Mesendoderm (in vitro differentiated cells): ENCODE data around the gene JPT1.
A peak's percentile ranks its signal among the peaks of the same experiment; 100 is the strongest.

Source experiments
- DNase-seq: peaks from one replicate; pipeline ENCODE4 v3.0.0; 2013
- H2AK5ac ChIP-seq: 2 replicates; pipeline ENCODE4 v1.6.1; 2013; ENCODE audit warnings: low read length, inconsistent platforms
- H2BK120ac ChIP-seq: 2 replicates; pipeline ENCODE4 v1.6.1; 2013; ENCODE audit warnings: low read depth, mild to moderate bottlenecking, low read length, moderate library complexity, mixed read lengths
- H2BK15ac ChIP-seq: replicated peaks from 2 replicates; pipeline ENCODE4 v1.6.1; 2013; ENCODE audit warnings: low read depth, mild to moderate bottlenecking, moderate library complexity
- H2BK5ac ChIP-seq: 2 replicates; pipeline ENCODE4 v1.6.1; 2013; ENCODE audit warnings: low read length, inconsistent platforms
- H3K18ac ChIP-seq: 2 replicates; pipeline ENCODE4 v1.6.1; 2013; ENCODE audit warnings: mild to moderate bottlenecking, low read length, mixed read lengths
- H3K23ac ChIP-seq: one replicate; pipeline ENCODE4 v1.6.1; 2013; ENCODE audit warnings: low read length
- H3K27ac ChIP-seq: 2 replicates; pipeline ENCODE4 v1.5.1; 2013; ENCODE audit warnings: low read depth, mild to moderate bottlenecking, inconsistent platforms, low read length, moderate library complexity
- H3K27me3 ChIP-seq: 2 replicates; pipeline ENCODE4 v1.6.1; 2013; ENCODE audit warnings: low read length, control low read depth, mild to moderate bottlenecking, inconsistent platforms; ENCODE audit not compliant: insufficient read depth, poor library complexity
- H3K36me3 ChIP-seq: 2 replicates; pipeline ENCODE4 v1.6.1; 2013; ENCODE audit warnings: low read length, inconsistent platforms; ENCODE audit not compliant: control insufficient read depth, insufficient read depth
- H3K4ac ChIP-seq: one replicate; pipeline ENCODE4 v1.6.1; 2013; ENCODE audit warnings: low read depth, mild to moderate bottlenecking, low read length, moderate library complexity
- H3K4me1 ChIP-seq: 2 replicates; pipeline ENCODE4 v1.6.1; 2013; ENCODE audit warnings: low read depth, low read length, inconsistent platforms; ENCODE audit not compliant: control insufficient read depth
- H3K4me2 ChIP-seq: 2 replicates; pipeline ENCODE4 v1.6.1; 2013; ENCODE audit warnings: low read length
- H3K4me3 ChIP-seq: 2 replicates; pipeline ENCODE4 v1.5.1; 2013; ENCODE audit warnings: mild to moderate bottlenecking, low read length
- H3K56ac ChIP-seq: one replicate; pipeline ENCODE4 v1.6.1; 2013; ENCODE audit warnings: low read length
- H3K79me1 ChIP-seq: 2 replicates; pipeline ENCODE4 v1.6.1; 2013; ENCODE audit warnings: low read length, inconsistent platforms
- H3K79me2 ChIP-seq: 2 replicates; pipeline ENCODE4 v1.6.1; 2013; ENCODE audit warnings: mild to moderate bottlenecking, low read length; ENCODE audit not compliant: control insufficient read depth, insufficient read depth
- H3K9ac ChIP-seq: 2 replicates; pipeline ENCODE4 v1.6.1; 2013; ENCODE audit warnings: low read length, inconsistent platforms
- H4K5ac ChIP-seq: one replicate; pipeline ENCODE4 v1.6.1; 2013; ENCODE audit warnings: low read length
- H4K8ac ChIP-seq: one replicate; pipeline ENCODE4 v1.6.1; 2013; ENCODE audit warnings: low read depth, mild to moderate bottlenecking, control low read depth, low read length, moderate library complexity
- WGBS: extraction: QIAGEN DNeasy Blood & Tissue Kit; methylation state at CpG from one replicate; pipeline ENCODE4 v1.1.7; 2013; ENCODE audit warnings: low lambda C conversion rate, missing lambda C conversion rate; ENCODE audit not compliant: insufficient coverage; ENCODE audit errors: extremely low coverage; 5-methylcytosine and 5-hydroxymethylcytosine counted together

Gene JPT1

GRCh38 chr17:75102385-75102821 is 51.9 kb downstream of the JPT1 start:
- Histone ChIP-seq H4K5ac (no peak overlapping the region), H2BK5ac (no peak overlapping the region), H3K9ac (no peak overlapping the region), H2BK120ac (no peak overlapping the region), H3K23ac (no peak overlapping the region), H3K36me3 (peaks cover 13% of the 10 kb centered on the region), H3K4me2 (no peak overlapping the region), H3K4me1 (peaks cover 4% of the 10 kb centered on the region), H4K8ac (no peak overlapping the region), H3K4me3 (no peak overlapping the region), H2BK15ac (no peak overlapping the region), H3K79me1 (no peaks in the 10 kb centered on the region), H3K79me2 (no peaks in the 10 kb centered on the region), H2AK5ac (no peak overlapping the region), H3K56ac (no peak overlapping the region), H3K4ac (no peak overlapping the region), H3K18ac (no peak overlapping the region), H3K27ac (no peak overlapping the region), H3K27me3 (no peaks in the 10 kb centered on the region)
- DNase-seq, result no peak
- WGBS, result no CpG with 5 or more reads among the region's 12 CpGs

- no peaks in the 10 kb centered on the region for H3K79me2 ChIP-seq
- peaks cover 11% of the 10 kb centered on the region for H3K36me3 ChIP-seq
- no peak overlapping the region for H3K9ac ChIP-seq
- no peak overlapping the region for H3K4ac ChIP-seq
- no peak overlapping the region for H3K56ac ChIP-seq
- H3K4me1 ChIP-seq, result peaks cover 2% of the 10 kb centered on the region
- no peak overlapping the region for H3K18ac ChIP-seq
- no peak overlapping the region for H2BK15ac ChIP-seq
- H3K79me1 ChIP-seq, result no peaks in the 10 kb centered on the region
- no peak for DNase-seq
- H3K4me2 ChIP-seq, result no peak overlapping the region
- no peak overlapping the region for H4K5ac ChIP-seq
- no peak overlapping the region for H3K23ac ChIP-seq
- H3K27me3 ChIP-seq, result no peaks in the 10 kb centered on the region
- no peak overlapping the region for H3K4me3 ChIP-seq
- H3K27ac ChIP-seq, result no peak overlapping the region
- no peak overlapping the region for H2BK120ac ChIP-seq
- WGBS, result no CpG with 5 or more reads among the region's 31 CpGs
- H4K8ac ChIP-seq, result no peak overlapping the region
- no peak overlapping the region for H2AK5ac ChIP-seq
- no peak overlapping the region for H2BK5ac ChIP-seq
Measured at GRCh38 chr17:75099881-75100595, 54.3 kb downstream of the JPT1 start.

- WGBS, result no CpG with 5 or more reads among the region's 7 CpGs
- Histone ChIP-seq H3K23ac (no peak overlapping the region), H3K27ac (no peak overlapping the region), H3K4me1 (no peaks in the 10 kb centered on the region), H4K5ac (no peak overlapping the region), H2BK5ac (no peak overlapping the region), H3K79me1 (no peaks in the 10 kb centered on the region), H3K18ac (no peak overlapping the region), H3K27me3 (no peaks in the 10 kb centered on the region), H2BK15ac (no peak overlapping the region), H2BK120ac (no peak overlapping the region), H3K9ac (no peak overlapping the region), H4K8ac (no peak overlapping the region), H3K36me3 (peaks cover 9% of the 10 kb centered on the region), H3K4ac (no peak overlapping the region), H2AK5ac (no peak overlapping the region), H3K4me3 (no peak overlapping the region), H3K79me2 (no peaks in the 10 kb centered on the region), H3K56ac (no peak overlapping the region), H3K4me2 (no peak overlapping the region)
- DNase-seq, result no peak
Measured at GRCh38 chr17:75098861-75099260, 55.5 kb downstream of the JPT1 start.

- Histone ChIP-seq H4K8ac (no peak overlapping the region), H2BK5ac (no peak overlapping the region), H3K36me3 (peaks cover 9% of the 10 kb centered on the region), H3K4me2 (no peak overlapping the region), H2AK5ac (no peak overlapping the region), H4K5ac (no peak overlapping the region), H3K27me3 (no peaks in the 10 kb centered on the region), H2BK15ac (no peak overlapping the region), H3K9ac (no peak overlapping the region), H3K79me1 (peaks cover 6% of the 10 kb centered on the region), H3K4me3 (no peak overlapping the region), H3K18ac (no peak overlapping the region), H3K27ac (no peak overlapping the region), H2BK120ac (no peak overlapping the region), H3K23ac (no peak overlapping the region), H3K79me2 (peaks cover 4% of the 10 kb centered on the region), H3K56ac (no peak overlapping the region), H3K4ac (no peak overlapping the region), H3K4me1 (no peaks in the 10 kb centered on the region)
- DNase-seq, result no peak
- WGBS, result no CpG with 5 or more reads among the region's 7 CpGs
Measured at GRCh38 chr17:75097865-75098264, 56.4 kb downstream of the JPT1 start.

- peaks cover 9% of the 10 kb centered on the region for H3K36me3 ChIP-seq
- no peak overlapping the region for H3K4me2 ChIP-seq
- no peak overlapping the region for H3K27ac ChIP-seq
- peaks cover 17% of the 10 kb centered on the region for H3K79me1 ChIP-seq
- H2BK120ac ChIP-seq, result no peak overlapping the region
- H3K9ac ChIP-seq, result no peak overlapping the region
- H3K4me1 ChIP-seq, result peaks cover 8% of the 10 kb centered on the region
- no peaks in the 10 kb centered on the region for H3K27me3 ChIP-seq
- peak; percentile 91 for DNase-seq
- no peak overlapping the region for H2BK5ac ChIP-seq
- H2BK15ac ChIP-seq, result no peak overlapping the region
- H3K4me3 ChIP-seq, result no peak overlapping the region
- peaks cover 17% of the 10 kb centered on the region for H3K79me2 ChIP-seq
- no CpG with 5 or more reads among the region's 14 CpGs for WGBS
- no peak overlapping the region for H3K23ac ChIP-seq
- no peak overlapping the region for H4K8ac ChIP-seq
- H3K56ac ChIP-seq, result peak overlapping the region; percentile 22
- H4K5ac ChIP-seq, result no peak overlapping the region
- H3K18ac ChIP-seq, result no peak overlapping the region
- no peak overlapping the region for H3K4ac ChIP-seq
- H2AK5ac ChIP-seq, result no peak overlapping the region
Measured at GRCh38 chr17:75096082-75096625, 58.2 kb downstream of the JPT1 start.
